Measurements from ENCODE around the gene UNC13B. TPM values are rescaled to one million over a fixed set of nuclear protein-coding genes. Genes with fewer than 3 reads are reported as not detected.

The UNC13B gene
- total and polyA plus RNA-seq, 3 experiments from 2014 or later = 0.54 to 3.5 (median 3.2) TPM

- Mint-ChIP-seq H3K4me1 (no peaks in the 10 kb centered on the region), H3K9me3 (no peaks in the 10 kb centered on the region), H3K4me3 (no peak overlapping the region), H3K27ac (no peak overlapping the region), H3K36me3 (no peaks in the 10 kb centered on the region), H3K27me3 (peaks cover 5 to 25% of the 10 kb centered on the region in 2 donors)
- Histone ChIP-seq H3K27ac (ENCODE audit: low read depth, low read length) (no peak overlapping the region), H3K9me3 (ENCODE audit: low read length) (no peaks in the 10 kb centered on the region), H3K27me3 (ENCODE audit: insufficient read depth, low read length, poor library complexity, severe bottlenecking) (no peaks in the 10 kb centered on the region), H3K4me3 (ENCODE audit: low read length) (no peak overlapping the region), H3K4me1 (ENCODE audit: insufficient read depth, low read length) (no peaks in the 10 kb centered on the region), H3K36me3 (ENCODE audit: insufficient read depth, low read length) (no peaks in the 10 kb centered on the region)
- ChIA-PET CTCF (no interaction called here), POLR2A (no interaction called here)
- no peak for DNase-seq
These were observed 178.2 kb downstream of the UNC13B start for GRCh38 chr9:35340046-35340445.

GRCh38 chr9:35341021-35341420, 179.2 kb downstream of the UNC13B start:
- H3K4me1 Mint-ChIP-seq = no peaks in the 10 kb centered on the region
- no peaks in the 10 kb centered on the region for H3K27me3 ChIP-seq (ENCODE audit: insufficient read depth, low read length, poor library complexity, severe bottlenecking)
- CTCF ChIA-PET = no interaction called here

GRCh38 chr9:35341585-35341984, 179.8 kb downstream of the UNC13B start:
- Mint-ChIP-seq H3K27me3 (peaks cover 5 to 21% of the 10 kb centered on the region in 2 donors), H3K36me3 (no peaks in the 10 kb centered on the region), H3K27ac (no peak overlapping the region), H3K4me1 (no peaks in the 10 kb centered on the region), H3K9me3 (no peaks in the 10 kb centered on the region), H3K4me3 (no peak overlapping the region)
- ChIA-PET CTCF (no interaction called here), POLR2A (no interaction called here)
- DNase-seq = no peak
- no peak overlapping the region for H3K4me3 ChIP-seq (ENCODE audit: low read length)
- no peaks in the 10 kb centered on the region for H3K9me3 ChIP-seq (ENCODE audit: low read length)
- H3K27ac ChIP-seq (ENCODE audit: low read depth, low read length) = no peak overlapping the region
- no peaks in the 10 kb centered on the region for H3K27me3 ChIP-seq (ENCODE audit: insufficient read depth, low read length, poor library complexity, severe bottlenecking)
- H3K36me3 ChIP-seq (ENCODE audit: insufficient read depth, low read length) = no peaks in the 10 kb centered on the region
- H3K4me1 ChIP-seq (ENCODE audit: insufficient read depth, low read length) = no peaks in the 10 kb centered on the region

More at GRCh38 chr9:35341021-35341420, 179.2 kb downstream of the UNC13B start:
- no peaks in the 10 kb centered on the region for H3K9me3 ChIP-seq (ENCODE audit: low read length)
- peaks cover 5 to 24% of the 10 kb centered on the region in 2 donors for H3K27me3 Mint-ChIP-seq
- no peak overlapping the region for H3K4me3 ChIP-seq (ENCODE audit: low read length)
- DNase-seq = no peak
- POLR2A ChIA-PET = no interaction called here
- no peak overlapping the region for H3K27ac ChIP-seq (ENCODE audit: low read depth, low read length)
- no peaks in the 10 kb centered on the region for H3K36me3 Mint-ChIP-seq
- H3K9me3 Mint-ChIP-seq = no peaks in the 10 kb centered on the region
- H3K4me3 Mint-ChIP-seq = no peak overlapping the region
- no peaks in the 10 kb centered on the region for H3K36me3 ChIP-seq (ENCODE audit: insufficient read depth, low read length)
- no peaks in the 10 kb centered on the region for H3K4me1 ChIP-seq (ENCODE audit: insufficient read depth, low read length)
- H3K27ac Mint-ChIP-seq = no peak overlapping the region

- Mint-ChIP-seq H3K4me1 (no peaks in the 10 kb centered on the region), H3K36me3 (no peaks in the 10 kb centered on the region), H3K9me3 (no peaks in the 10 kb centered on the region), H3K27me3 (peaks cover 5 to 15% of the 10 kb centered on the region in 2 donors), H3K27ac (no peak overlapping the region), H3K4me3 (no peak overlapping the region)
- Histone ChIP-seq H3K27me3 (ENCODE audit: insufficient read depth, low read length, poor library complexity, severe bottlenecking) (no peaks in the 10 kb centered on the region), H3K9me3 (ENCODE audit: low read length) (no peaks in the 10 kb centered on the region), H3K4me1 (ENCODE audit: insufficient read depth, low read length) (no peaks in the 10 kb centered on the region), H3K4me3 (ENCODE audit: low read length) (no peak overlapping the region), H3K36me3 (ENCODE audit: insufficient read depth, low read length) (no peaks in the 10 kb centered on the region), H3K27ac (ENCODE audit: low read depth, low read length) (no peak overlapping the region)
- ChIA-PET CTCF (no interaction called here), POLR2A (no interaction called here)
- DNase-seq = no peak
These were observed 180.6 kb downstream of the UNC13B start for GRCh38 chr9:35342221-35342958.

- H3K9me3 Mint-ChIP-seq = no peaks in the 10 kb centered on the region
- Histone ChIP-seq H3K4me1 (ENCODE audit: insufficient read depth, low read length) (no peaks in the 10 kb centered on the region), H3K27me3 (ENCODE audit: insufficient read depth, low read length, poor library complexity, severe bottlenecking) (no peaks in the 10 kb centered on the region), H3K4me3 (ENCODE audit: low read length) (no peak overlapping the region), H3K27ac (ENCODE audit: low read depth, low read length) (no peak overlapping the region), H3K9me3 (ENCODE audit: low read length) (no peaks in the 10 kb centered on the region), H3K36me3 (ENCODE audit: insufficient read depth, low read length) (no peaks in the 10 kb centered on the region)
- H3K27me3 Mint-ChIP-seq = peaks cover 3 to 10% of the 10 kb centered on the region in 2 donors
- no peaks in the 10 kb centered on the region for H3K36me3 Mint-ChIP-seq
- DNase-seq = no peak
- ChIA-PET POLR2A (no interaction called here), CTCF (no interaction called here)
- no peaks in the 10 kb centered on the region for H3K4me1 Mint-ChIP-seq
- no peak overlapping the region for H3K4me3 Mint-ChIP-seq
- H3K27ac Mint-ChIP-seq = peak overlapping the region in 1 of 8 donors; percentile 25
These were observed 186.3 kb downstream of the UNC13B start for GRCh38 chr9:35348109-35348508.

- Mint-ChIP-seq H3K36me3 (no peaks in the 10 kb centered on the region), H3K9me3 (no peaks in the 10 kb centered on the region), H3K4me3 (no peak overlapping the region), H3K27ac (no peak overlapping the region), H3K27me3 (peaks cover 3 to 6% of the 10 kb centered on the region in 2 donors), H3K4me1 (no peaks in the 10 kb centered on the region)
- no peaks in the 10 kb centered on the region for H3K27me3 ChIP-seq (ENCODE audit: insufficient read depth, low read length, poor library complexity, severe bottlenecking)
- H3K36me3 ChIP-seq (ENCODE audit: insufficient read depth, low read length) = no peaks in the 10 kb centered on the region
- H3K4me3 ChIP-seq (ENCODE audit: low read length) = no peak overlapping the region
- H3K9me3 ChIP-seq (ENCODE audit: low read length) = no peaks in the 10 kb centered on the region
- H3K4me1 ChIP-seq (ENCODE audit: insufficient read depth, low read length) = no peaks in the 10 kb centered on the region
- ChIA-PET POLR2A (no interaction called here), CTCF (no interaction called here)
- no peak for DNase-seq
- H3K27ac ChIP-seq (ENCODE audit: low read depth, low read length) = no peak overlapping the region
These were observed 187.6 kb downstream of the UNC13B start for GRCh38 chr9:35349287-35349990.

GRCh38 chr9:35350212-35350611, 188.4 kb downstream of the UNC13B start:
- Histone ChIP-seq H3K9me3 (ENCODE audit: low read length) (no peaks in the 10 kb centered on the region), H3K4me3 (ENCODE audit: low read length) (no peak overlapping the region), H3K27me3 (ENCODE audit: insufficient read depth, low read length, poor library complexity, severe bottlenecking) (no peaks in the 10 kb centered on the region), H3K36me3 (ENCODE audit: insufficient read depth, low read length) (no peaks in the 10 kb centered on the region), H3K27ac (ENCODE audit: low read depth, low read length) (no peak overlapping the region), H3K4me1 (ENCODE audit: insufficient read depth, low read length) (no peaks in the 10 kb centered on the region)
- no peak for DNase-seq
- peaks cover 3 to 6% of the 10 kb centered on the region in 2 donors for H3K27me3 Mint-ChIP-seq
- H3K9me3 Mint-ChIP-seq = no peaks in the 10 kb centered on the region
- CTCF ChIA-PET = no interaction called here
- H3K4me1 Mint-ChIP-seq = no peaks in the 10 kb centered on the region
- H3K36me3 Mint-ChIP-seq = no peaks in the 10 kb centered on the region
- H3K4me3 Mint-ChIP-seq = no peak overlapping the region
- H3K27ac Mint-ChIP-seq = no peak overlapping the region
- POLR2A ChIA-PET = no interaction called here

- no peak overlapping the region for H3K27ac Mint-ChIP-seq
- no peaks in the 10 kb centered on the region for H3K9me3 Mint-ChIP-seq
- no peak for DNase-seq
- H3K4me3 Mint-ChIP-seq = no peak overlapping the region
- Histone ChIP-seq H3K9me3 (ENCODE audit: low read length) (no peaks in the 10 kb centered on the region), H3K4me1 (ENCODE audit: insufficient read depth, low read length) (no peaks in the 10 kb centered on the region), H3K27ac (ENCODE audit: low read depth, low read length) (no peak overlapping the region), H3K4me3 (ENCODE audit: low read length) (no peak overlapping the region), H3K36me3 (ENCODE audit: insufficient read depth, low read length) (no peaks in the 10 kb centered on the region), H3K27me3 (ENCODE audit: insufficient read depth, low read length, poor library complexity, severe bottlenecking) (no peaks in the 10 kb centered on the region)
- H3K4me1 Mint-ChIP-seq = no peaks in the 10 kb centered on the region
- ChIA-PET POLR2A (no interaction called here), CTCF (no interaction called here)
- no peaks in the 10 kb centered on the region for H3K36me3 Mint-ChIP-seq
- H3K27me3 Mint-ChIP-seq = peaks cover 3 to 6% of the 10 kb centered on the region in 2 donors
These were observed 189.2 kb downstream of the UNC13B start for GRCh38 chr9:35350827-35351549.

All from CD8-positive, alpha-beta memory T cell (primary cell).